Calu3 (cell line): ENCODE data around the gene RALGPS2. TPM values are rescaled to one million over a fixed set of nuclear protein-coding genes. Genes with fewer than 3 reads are reported as not detected.

Experiments
- BruUV-seq: library from RNA; stranded (reverse); fragments of 400-500 nt; replicated peaks from 2 replicates; lab custom pipeline; 2021; lab: Mats Ljungman, UMichigan
- CTCF ChIA-PET: fragments of 300-600 bp; sonication (Branson Sonifier 250); formaldehyde crosslinking; loops from one replicate; lab custom pipeline; 2022; ENCODE audit warnings: antibody characterized with exemption; lab: Charles Lee
- DNase-seq: peaks from one replicate; pipeline ENCODE4 v3.0.0; 2022
- H3K27ac Mint-ChIP-seq: one replicate; pipeline ENCODE4 v1.8.0; 2022; ENCODE audit warnings: mixed read lengths; ENCODE audit not compliant: unreplicated experiment
- H3K27me3 Mint-ChIP-seq: one replicate; pipeline ENCODE4 v1.8.0; 2022; ENCODE audit warnings: mixed read lengths; ENCODE audit not compliant: unreplicated experiment
- H3K36me3 Mint-ChIP-seq: one replicate; pipeline ENCODE4 v1.8.0; 2022; ENCODE audit warnings: mild to moderate bottlenecking, moderate library complexity, mixed read lengths; ENCODE audit not compliant: insufficient read depth, unreplicated experiment
- H3K4me1 Mint-ChIP-seq: one replicate; pipeline ENCODE4 v1.8.0; 2022; ENCODE audit warnings: mild to moderate bottlenecking, low read depth, mixed read lengths; ENCODE audit not compliant: unreplicated experiment
- H3K4me3 Mint-ChIP-seq: one replicate; pipeline ENCODE4 v1.8.0; 2022; ENCODE audit warnings: mild to moderate bottlenecking, low read depth, moderate library complexity, mixed read lengths; ENCODE audit not compliant: unreplicated experiment
- H3K9me3 Mint-ChIP-seq: one replicate; pipeline ENCODE4 v1.8.0; 2022; ENCODE audit warnings: low read depth, mixed read lengths; ENCODE audit not compliant: unreplicated experiment
- CTCF ChIP-seq: fragments of 200-600 bp; IDR thresholded peaks from one replicate; pipeline ENCODE4 v1.8.0; 2022; ENCODE audit warnings: antibody characterized with exemption; ENCODE audit not compliant: unreplicated experiment
- intact Hi-C: fragments of 100-400 bp; cut with micrococcal nuclease; formaldehyde crosslinking; loops from one replicate; pipeline ENCODE4 v1.10.0; 2022; ENCODE audit not compliant: unreplicated experiment
- total RNA-seq: library from RNA; stranded (reverse); gene quantifications from 2 replicates; pipeline ENCODE4 v1.2.3, GENCODE V29; 2022

RALGPS2 gene
- total RNA-seq, 1 experiment from 2014 or later, result 47.6 TPM

GRCh38 chr1:178958491-178958890 is 233.4 kb downstream of the RALGPS2 start:
- H3K4me3 Mint-ChIP-seq, result no peak overlapping the region
- H3K36me3 Mint-ChIP-seq, result no peaks in the 10 kb centered on the region
- no peaks in the 10 kb centered on the region for H3K9me3 Mint-ChIP-seq
- CTCF ChIA-PET, result no interaction called here
- no peak for DNase-seq
- TF ChIP-seq CTCF, result no peak
- H3K27me3 Mint-ChIP-seq, result peaks cover 13% of the 10 kb centered on the region
- no peak overlapping the region for H3K27ac Mint-ChIP-seq
- H3K4me1 Mint-ChIP-seq, result no peaks in the 10 kb centered on the region
- no TSS peak for BruUV-seq
- intact Hi-C loops, result no loop called here

- Mint-ChIP-seq H3K27me3 (peaks cover under 1% of the 10 kb centered on the region), H3K4me3 (no peak overlapping the region), H3K27ac (no peak overlapping the region), H3K36me3 (no peaks in the 10 kb centered on the region), H3K4me1 (no peaks in the 10 kb centered on the region), H3K9me3 (no peaks in the 10 kb centered on the region)
- DNase-seq, result no peak
- CTCF ChIA-PET, result interaction anchor here (0.6 kb wide), 2 partner anchors 408 to 936 kb away, joined by 3 to 5 read pairs; no protein-coding TSS in a partner anchor
- no TSS peak for BruUV-seq
- no peak for TF ChIP-seq CTCF
- intact Hi-C loops, result no loop called here
These were observed 234.8 kb downstream of the RALGPS2 start for GRCh38 chr1:178959543-178960460.

GRCh38 chr1:178960482-178961240 is 235.6 kb downstream of the RALGPS2 start:
- Mint-ChIP-seq H3K4me1 (no peaks in the 10 kb centered on the region), H3K9me3 (no peaks in the 10 kb centered on the region), H3K4me3 (no peak overlapping the region), H3K36me3 (no peaks in the 10 kb centered on the region), H3K27me3 (no peaks in the 10 kb centered on the region), H3K27ac (no peak overlapping the region)
- BruUV-seq, result no TSS peak
- no peak for TF ChIP-seq CTCF
- intact Hi-C loops, result no loop called here
- CTCF ChIA-PET, result interaction anchor here (0.6 kb wide), 2 partner anchors 409 to 935 kb away, joined by 3 to 5 read pairs; no protein-coding TSS in a partner anchor
- DNase-seq, result no peak

- intact Hi-C loops, result no loop called here
- no peaks in the 10 kb centered on the region for H3K36me3 Mint-ChIP-seq
- no peak for TF ChIP-seq CTCF
- H3K4me1 Mint-ChIP-seq, result no peaks in the 10 kb centered on the region
- no peaks in the 10 kb centered on the region for H3K27me3 Mint-ChIP-seq
- DNase-seq, result no peak
- H3K9me3 Mint-ChIP-seq, result no peaks in the 10 kb centered on the region
- H3K4me3 Mint-ChIP-seq, result no peak overlapping the region
- H3K27ac Mint-ChIP-seq, result no peak overlapping the region
- CTCF ChIA-PET, result no interaction called here
- BruUV-seq, result no TSS peak
These were observed 236.3 kb downstream of the RALGPS2 start for GRCh38 chr1:178961331-178961730.
